HG02678 (cell line): ENCODE results near the gene SH2D4B.

Experiments
- ATAC-seq: cut with Tn5 transposase; IDR thresholded peaks from one replicate; pipeline ENCODE4 v1.9.1; 2021; ENCODE audit warnings: mild to moderate bottlenecking, moderate library complexity; ENCODE audit not compliant: unreplicated experiment

SH2D4B gene

GRCh38 chr10:80585812-80586211 is 48.1 kb downstream of the SH2D4B start:
- ATAC-seq, result no peak

- no peak for ATAC-seq
These were observed 50.8 kb downstream of the SH2D4B start for GRCh38 chr10:80588546-80588945.

- ATAC-seq, result peak; percentile 94
These were observed 52.1 kb downstream of the SH2D4B start for GRCh38 chr10:80589726-80590373.

- no peak for ATAC-seq
These were observed 53.0 kb downstream of the SH2D4B start for GRCh38 chr10:80590585-80591125.

- peak; percentile 39 for ATAC-seq
These were observed 58.9 kb downstream of the SH2D4B start for GRCh38 chr10:80596391-80597257.

GRCh38 chr10:80598084-80598798 is 60.5 kb downstream of the SH2D4B start:
- peak; percentile 62 for ATAC-seq

GRCh38 chr10:80598951-80599350 is 61.2 kb downstream of the SH2D4B start:
- no peak for ATAC-seq

- peak; percentile 71 for ATAC-seq
These were observed 61.7 kb downstream of the SH2D4B start for GRCh38 chr10:80599424-80599847.

GRCh38 chr10:80600256-80600655 is 62.6 kb downstream of the SH2D4B start:
- ATAC-seq, result no peak

GRCh38 chr10:80602881-80603280 is 65.2 kb downstream of the SH2D4B start:
- ATAC-seq, result no peak

GRCh38 chr10:80603516-80603915 is 65.8 kb downstream of the SH2D4B start:
- ATAC-seq, result no peak

GRCh38 chr10:80608706-80609105 is 71.0 kb downstream of the SH2D4B start:
- ATAC-seq, result no peak

- ATAC-seq, result no peak
These were observed 71.6 kb downstream of the SH2D4B start for GRCh38 chr10:80609331-80609730.

- ATAC-seq, result no peak
These were observed 73.9 kb downstream of the SH2D4B start for GRCh38 chr10:80611481-80612185.

GRCh38 chr10:80612261-80612660 is 74.6 kb downstream of the SH2D4B start:
- ATAC-seq, result no peak

- ATAC-seq, result no peak
These were observed 75.9 kb downstream of the SH2D4B start for GRCh38 chr10:80613466-80614170.

- ATAC-seq, result no peak
These were observed 77.1 kb downstream of the SH2D4B start for GRCh38 chr10:80614576-80615416.

GRCh38 chr10:80617807-80618206 is 80.1 kb downstream of the SH2D4B start:
- ATAC-seq, result no peak

- no peak for ATAC-seq
These were observed 81.3 kb downstream of the SH2D4B start for GRCh38 chr10:80619036-80619435.
